ENCODE data around the gene HRK. TPM values are rescaled to one million over a fixed set of nuclear protein-coding genes. Genes with fewer than 3 reads are reported as not detected.
A peak's percentile ranks its signal among the peaks of the same experiment; 100 is the strongest.

Gene HRK
- polyA plus RNA-seq, 1 donor: 0.90 TPM

- no peak for DNase-seq
Measured at GRCh38 chr12:116901612-116902011, 20.4 kb upstream of the HRK start.

- no peak for DNase-seq
Measured at GRCh38 chr12:116898669-116899068, 17.4 kb upstream of the HRK start.

- DNase-seq: no peak
Measured at GRCh38 chr12:116897476-116897875, 16.2 kb upstream of the HRK start.

- DNase-seq: peak; percentile 19
Measured at GRCh38 chr12:116896411-116896924, 15.2 kb upstream of the HRK start.

GRCh38 chr12:116894913-116895312 lies 13.7 kb upstream of the HRK start:
- DNase-seq: no peak

GRCh38 chr12:116892349-116893140 lies 11.3 kb upstream of the HRK start:
- no peak for DNase-seq

GRCh38 chr12:116891019-116891418 lies 9.8 kb upstream of the HRK start:
- no peak for DNase-seq

GRCh38 chr12:116890330-116890729 lies 9.1 kb upstream of the HRK start:
- no peak for DNase-seq

GRCh38 chr12:116887897-116888296 lies 6.7 kb upstream of the HRK start:
- DNase-seq: no peak

GRCh38 chr12:116887244-116887643 lies 6.0 kb upstream of the HRK start:
- DNase-seq: no peak

GRCh38 chr12:116885491-116885890 lies 4.2 kb upstream of the HRK start:
- no peak for DNase-seq

- no peak for DNase-seq
Measured at GRCh38 chr12:116884871-116885270, 3.6 kb upstream of the HRK start.

- no peak for DNase-seq
Measured at GRCh38 chr12:116882742-116883141, 1.5 kb upstream of the HRK start.

GRCh38 chr12:116881877-116882507 lies 751 bp upstream of the HRK start:
- no peak for DNase-seq

GRCh38 chr12:116880817-116881324 lies 370 bp downstream of the HRK start:
- DNase-seq: no peak

GRCh38 chr12:116880213-116880816 lies 926 bp downstream of the HRK start:
- no peak for DNase-seq

- DNase-seq: no peak
Measured at GRCh38 chr12:116879509-116880212, 1.6 kb downstream of the HRK start.

- no peak for DNase-seq
Measured at GRCh38 chr12:116878567-116879508, 2.4 kb downstream of the HRK start.

- no peak for DNase-seq
Measured at GRCh38 chr12:116876151-116876869, 4.9 kb downstream of the HRK start.

- DNase-seq: no peak
Measured at GRCh38 chr12:116874324-116874995, 6.8 kb downstream of the HRK start.

All from left kidney (tissue), 2 donors.